ENCODE results near the gene WASF1.
"Not testable (repeated sequence)": the region's sequence is repeated elsewhere in the genome, so short reads cannot be mapped to it uniquely, and the experiment has no call there.

WASF1 gene

DNA sequence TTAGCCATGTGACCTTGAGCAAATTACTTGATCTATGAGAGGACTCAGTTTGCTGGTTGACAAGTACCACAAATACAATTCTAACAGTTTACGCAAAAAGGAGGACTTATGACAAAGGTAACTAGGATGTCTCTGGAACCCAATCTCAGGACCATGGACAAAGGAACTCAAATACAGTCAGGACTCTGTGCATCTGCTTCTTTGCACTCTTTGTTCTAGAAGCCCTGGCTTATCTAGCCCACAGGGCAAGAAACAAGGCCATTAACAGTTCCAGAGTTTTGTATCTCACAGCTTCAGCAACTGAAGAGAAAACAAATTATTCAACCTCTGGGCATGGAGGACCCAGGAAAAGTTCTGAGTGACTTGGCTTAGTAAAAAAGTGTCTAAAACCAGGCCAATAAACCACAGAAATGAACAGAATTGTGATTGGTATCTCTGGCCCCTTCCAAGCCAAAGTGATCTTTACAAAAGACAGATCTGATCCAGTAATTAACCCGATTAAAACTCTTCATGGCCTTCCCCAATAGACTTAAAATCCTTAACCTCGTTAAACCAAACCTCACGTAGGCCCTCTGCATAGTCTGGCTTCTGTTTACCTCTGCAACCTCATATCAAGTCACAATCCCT lies 5.9 kb downstream of the WASF1 start:
- no peak for DNase-seq (ENCODE audit: low spot score)

DNA sequence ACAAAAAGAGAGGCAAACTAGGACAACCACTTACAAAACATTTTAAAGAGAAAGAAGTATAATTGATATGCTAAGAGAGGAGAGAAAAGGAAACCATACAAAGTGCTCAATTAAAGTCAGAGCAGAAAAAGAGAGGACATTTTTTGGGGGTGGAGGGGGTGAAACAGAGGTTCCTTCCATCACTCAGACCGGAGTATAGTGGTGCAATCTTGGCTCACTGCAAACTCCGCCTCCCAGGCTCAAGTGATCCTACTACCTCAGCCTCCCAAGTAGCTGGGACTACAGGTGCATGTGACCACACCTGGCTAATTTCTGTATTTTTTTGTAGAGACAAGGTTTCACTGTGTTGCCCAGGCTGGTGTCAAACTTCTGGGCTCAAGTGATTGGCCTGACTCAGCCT lies 9.4 kb downstream of the WASF1 start:
- no peak for DNase-seq (ENCODE audit: low spot score)

DNA sequence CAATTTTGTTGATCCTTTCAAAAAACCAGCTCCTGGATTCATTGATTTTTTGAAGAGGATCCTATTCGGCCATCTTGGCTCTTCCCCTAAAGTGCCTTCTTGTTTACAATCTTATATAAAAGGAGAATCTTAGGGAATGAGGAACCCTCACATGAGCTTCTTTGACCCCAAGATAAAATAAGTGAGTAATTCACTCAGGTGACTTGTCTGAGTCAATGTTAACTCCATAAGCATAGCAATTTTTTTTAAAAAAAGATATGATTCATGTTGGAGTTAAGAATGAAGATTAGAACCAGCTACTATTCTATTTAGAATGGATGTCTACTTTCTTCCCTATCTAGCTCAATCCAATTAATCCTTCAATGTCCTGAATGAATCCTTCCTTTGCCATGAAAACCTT lies 21.0 kb downstream of the WASF1 start:
- no peak for DNase-seq (ENCODE audit: low spot score)

DNA sequence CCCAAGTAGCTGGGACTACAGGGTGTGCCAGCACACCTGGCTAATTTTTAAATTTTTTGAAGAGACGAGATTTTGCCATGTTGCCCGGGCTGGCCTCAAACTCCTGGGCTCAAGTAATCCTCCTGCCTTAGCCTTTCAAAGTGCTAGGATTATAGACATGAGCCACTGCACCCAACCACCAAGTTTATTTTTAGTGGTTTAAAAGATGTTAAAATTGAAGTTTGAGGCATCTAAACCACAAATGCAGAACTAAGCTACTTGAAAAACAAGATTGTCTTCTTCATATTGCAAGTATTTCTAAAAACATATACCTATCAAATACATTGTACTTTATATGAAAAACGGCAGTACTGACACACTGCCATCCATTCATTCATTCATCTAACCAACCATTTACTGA lies 31.6 kb downstream of the WASF1 start:
- DNase-seq (ENCODE audit: low spot score): no peak

DNA sequence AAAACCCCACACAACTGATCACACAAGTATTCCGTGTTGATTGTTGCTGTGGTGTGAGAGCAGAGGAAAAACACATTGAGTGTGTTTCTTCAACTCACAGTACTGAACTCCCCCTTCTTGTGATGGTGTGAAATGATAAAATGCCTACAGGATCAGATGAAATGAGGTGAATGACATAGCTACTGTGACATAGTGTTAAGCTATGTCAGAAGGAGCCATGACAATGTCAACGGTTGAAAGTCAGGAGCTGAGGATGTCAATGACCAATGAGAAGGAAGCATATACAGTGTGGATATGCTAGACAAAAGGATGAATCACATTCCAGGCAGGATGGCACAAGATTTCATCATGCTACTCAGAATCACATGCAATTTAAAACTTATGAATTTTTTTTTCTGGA lies 38.8 kb downstream of the WASF1 start:
- DNase-seq (ENCODE audit: low spot score): peak; percentile 31

DNA sequence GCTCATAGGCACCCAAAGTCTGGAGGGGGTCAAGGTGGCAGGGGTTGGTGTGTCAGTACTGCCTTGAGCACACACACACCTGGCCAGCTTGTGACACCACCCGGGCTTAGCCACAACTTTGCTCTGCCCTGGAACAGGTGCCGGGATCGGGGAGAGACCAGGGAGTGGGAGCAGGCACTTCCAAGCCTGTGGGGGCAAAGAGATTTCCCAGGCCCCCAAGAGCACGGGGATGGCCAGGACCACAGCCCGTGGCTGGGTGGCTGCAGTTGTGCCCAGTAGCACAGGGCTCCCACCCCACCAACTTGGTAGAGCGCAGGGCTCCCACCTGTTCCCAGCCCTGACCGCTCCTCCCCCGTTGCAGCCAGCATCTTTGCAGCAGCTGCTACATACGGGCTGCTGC lies 40.4 kb downstream of the WASF1 start:
- no peak for DNase-seq (ENCODE audit: low spot score)

DNA sequence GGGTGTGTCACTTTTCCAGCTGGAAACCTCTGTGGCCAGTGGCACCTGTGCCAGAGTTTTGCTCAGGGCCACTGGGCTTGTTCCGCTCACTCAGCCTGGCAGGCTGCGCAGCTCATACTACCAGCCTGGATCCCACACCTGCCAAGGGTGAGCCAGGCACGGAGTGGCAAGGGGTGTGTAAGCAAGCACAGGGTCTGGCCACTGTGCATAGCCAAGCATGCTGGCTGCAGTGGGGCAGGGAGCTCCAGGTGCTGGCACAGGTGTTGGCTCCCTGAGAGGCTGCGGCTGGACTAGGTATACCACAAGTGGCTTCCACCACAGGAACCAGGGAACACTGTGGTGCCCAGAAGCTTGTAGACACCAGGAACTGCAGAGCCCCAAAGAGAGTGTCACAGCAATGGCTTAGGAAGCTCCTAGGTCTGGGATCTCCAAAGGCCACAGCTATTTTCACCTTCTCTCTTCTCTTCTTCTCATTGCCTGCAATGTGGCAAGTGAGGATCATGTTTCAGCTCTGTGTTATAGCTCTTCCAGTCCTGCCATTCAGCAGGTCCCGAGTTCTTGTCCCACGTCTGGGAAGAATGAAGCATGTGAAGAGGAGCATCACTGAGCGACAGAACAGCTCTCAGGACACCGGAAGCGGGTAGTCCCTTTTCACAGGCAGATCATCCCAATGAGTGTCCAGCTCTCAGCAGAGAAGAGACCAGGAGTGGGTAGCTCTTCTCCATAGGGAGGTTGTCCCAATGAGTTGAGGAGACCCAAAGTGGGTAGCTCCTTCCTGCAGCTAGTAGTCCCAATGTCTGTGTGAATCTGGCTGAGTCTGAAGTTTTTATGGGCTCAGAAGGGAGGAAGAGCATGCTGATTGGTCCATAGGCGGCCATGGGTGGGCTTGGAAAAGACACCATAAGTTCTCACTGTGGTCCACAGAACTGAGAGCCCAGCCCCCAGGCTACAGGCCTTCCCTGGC lies 41.3 kb downstream of the WASF1 start:
- no peak for DNase-seq (ENCODE audit: low spot score)

DNA sequence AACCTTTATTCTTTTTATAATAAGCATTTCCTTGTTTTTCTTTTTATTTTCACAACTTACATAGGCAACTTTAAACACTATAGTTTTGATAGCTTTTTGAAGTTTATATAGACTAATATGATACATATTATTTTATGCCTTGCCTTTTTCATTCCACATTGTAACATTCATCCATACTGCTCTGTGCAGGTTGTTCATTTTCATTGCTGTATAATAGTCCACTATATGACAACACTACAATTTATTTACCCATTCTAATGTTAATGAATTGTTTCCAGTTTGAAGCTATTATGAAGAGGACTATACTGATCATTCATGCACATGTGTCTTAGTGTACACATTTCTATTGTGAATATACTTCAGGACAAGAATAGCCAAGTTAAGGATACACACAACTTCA lies 49.1 kb downstream of the WASF1 start:
- DNase-seq (ENCODE audit: low spot score): no peak

DNA sequence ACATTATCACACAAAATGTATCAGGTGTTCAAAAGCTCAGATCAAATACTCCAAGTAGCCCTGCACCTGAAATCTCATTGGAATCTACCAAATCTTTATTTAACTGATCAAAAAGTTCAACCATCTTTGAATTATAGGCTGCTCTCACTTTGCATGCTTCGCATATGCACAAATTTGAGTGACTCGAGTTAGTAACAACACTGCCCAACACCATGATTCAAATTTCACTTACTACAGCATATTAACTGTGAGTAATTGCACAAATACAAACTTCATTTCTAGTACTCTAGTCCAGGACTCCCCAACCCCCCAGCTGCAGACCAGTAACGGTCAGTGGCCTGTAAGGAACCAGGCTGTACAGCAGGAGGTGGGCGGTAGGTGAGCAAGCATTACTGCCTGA lies 51.1 kb downstream of the WASF1 start:
- no peak for DNase-seq (ENCODE audit: low spot score)

DNA sequence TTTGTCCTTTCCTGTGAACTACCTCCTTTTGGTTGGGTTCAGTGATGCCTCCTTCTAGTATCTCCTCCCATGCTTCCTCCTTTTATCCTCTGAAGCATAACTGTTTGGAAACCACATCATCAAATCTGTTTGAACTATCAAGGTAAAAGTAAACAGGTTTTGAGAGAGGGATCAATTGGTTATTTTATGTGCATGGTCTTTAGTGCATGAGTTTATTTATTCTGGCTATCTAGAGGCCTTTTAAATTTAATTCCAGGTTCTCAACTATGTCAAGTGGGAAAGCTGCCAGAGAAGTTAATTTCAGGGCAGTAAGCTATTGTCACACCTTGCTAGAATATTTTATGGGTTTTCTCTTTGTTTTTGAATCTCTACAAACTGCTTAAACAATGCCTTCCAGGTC lies 54.1 kb downstream of the WASF1 start:
- no peak for DNase-seq (ENCODE audit: low spot score)

DNA sequence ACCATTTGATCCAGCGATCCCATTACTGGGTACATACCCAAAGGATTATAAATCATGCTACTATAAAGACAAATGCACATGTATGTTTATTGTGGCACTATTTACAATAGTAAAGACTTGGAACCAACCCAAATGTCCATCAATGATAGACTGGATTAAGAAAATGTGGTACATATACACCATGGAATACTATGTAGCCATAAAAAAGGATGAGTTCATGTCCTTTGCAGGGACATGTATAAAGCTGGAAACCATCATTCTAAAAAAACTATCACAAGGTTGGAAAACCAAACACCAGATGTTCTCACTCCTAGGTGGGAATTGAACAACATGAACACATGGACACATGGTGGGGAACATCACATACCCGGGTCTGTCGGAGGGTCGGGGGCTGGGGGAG lies 57.8 kb downstream of the WASF1 start:
- DNase-seq (ENCODE audit: low spot score): not testable (repeated sequence)

DNA sequence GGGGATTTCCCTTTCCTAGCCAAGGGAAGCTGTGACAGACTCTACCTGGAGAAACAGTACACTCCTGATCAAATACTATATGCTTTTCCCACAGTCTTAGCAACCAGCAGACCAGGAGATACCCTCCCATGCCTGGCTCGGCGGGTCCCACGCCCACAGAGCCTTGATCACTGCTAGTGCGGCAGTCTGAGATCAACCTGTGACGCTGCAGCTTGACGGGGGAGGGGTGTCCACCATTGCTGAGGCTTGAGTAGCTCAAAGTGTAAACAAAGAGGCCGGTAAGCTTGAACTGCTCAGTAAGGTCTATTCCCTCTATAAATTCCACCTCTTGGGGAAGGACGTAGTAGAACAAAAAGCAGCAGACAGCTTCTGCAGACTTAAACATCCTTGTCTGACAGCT lies 63.2 kb downstream of the WASF1 start:
- no peak for DNase-seq (ENCODE audit: low spot score)

DNA sequence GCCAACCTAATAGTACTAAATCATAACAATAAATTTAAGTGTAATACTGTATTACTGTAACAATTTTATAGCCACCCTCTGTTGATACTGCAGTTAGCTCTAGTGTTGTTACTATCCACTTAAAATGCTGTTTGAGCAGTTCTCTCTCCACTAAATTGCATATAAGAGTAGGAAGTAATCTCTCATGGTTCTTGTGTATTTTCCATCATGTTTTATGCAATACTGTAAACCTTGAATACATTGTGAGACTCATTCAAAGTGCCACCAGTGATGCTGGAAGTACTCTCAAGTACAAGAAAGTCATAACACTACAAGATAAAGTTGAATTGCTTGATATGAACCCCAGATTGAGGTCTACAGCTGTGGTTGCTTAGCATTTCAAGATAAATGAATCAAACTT lies 65.5 kb downstream of the WASF1 start:
- no peak for DNase-seq (ENCODE audit: low spot score)

DNA sequence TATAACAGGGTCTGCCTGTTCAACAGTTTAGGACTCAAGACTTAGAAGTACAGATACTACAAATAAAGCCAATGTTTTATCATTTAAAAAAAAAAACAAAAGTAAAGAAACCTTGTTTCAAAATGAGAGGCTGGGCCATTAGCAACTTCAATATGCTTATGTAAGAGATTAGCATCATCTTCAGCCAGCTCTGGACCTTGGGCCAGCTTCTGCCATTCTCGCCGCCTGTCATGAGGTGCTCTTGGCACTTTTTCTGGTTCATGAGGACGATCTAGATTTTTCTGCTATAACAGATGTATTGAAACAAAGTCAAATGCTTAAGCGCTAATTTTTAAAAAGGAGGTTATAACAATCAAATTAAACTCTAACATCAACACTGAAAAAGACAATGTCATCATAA lies 74.2 kb downstream of the WASF1 start:
- DNase-seq (ENCODE audit: low spot score): no peak

DNA sequence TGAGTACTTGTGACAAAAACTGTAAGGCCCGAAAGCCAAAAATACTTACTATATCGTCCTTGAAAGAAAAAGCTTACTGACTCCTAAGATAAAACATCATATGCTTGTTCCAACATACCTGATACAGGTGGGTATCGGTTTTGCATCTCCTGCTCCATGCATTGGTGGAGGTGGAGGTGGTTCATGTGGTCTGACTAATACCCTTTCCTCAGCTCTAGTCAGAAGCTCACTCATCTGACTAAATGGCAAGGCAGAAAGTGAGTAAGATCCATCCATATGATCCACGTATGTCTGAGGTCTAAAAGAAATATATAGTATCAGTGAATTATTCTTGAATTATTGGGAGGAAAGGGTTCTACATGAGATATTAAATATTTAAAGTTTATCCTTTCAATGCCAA lies 76.2 kb downstream of the WASF1 start:
- no peak for DNase-seq (ENCODE audit: low spot score)

DNA sequence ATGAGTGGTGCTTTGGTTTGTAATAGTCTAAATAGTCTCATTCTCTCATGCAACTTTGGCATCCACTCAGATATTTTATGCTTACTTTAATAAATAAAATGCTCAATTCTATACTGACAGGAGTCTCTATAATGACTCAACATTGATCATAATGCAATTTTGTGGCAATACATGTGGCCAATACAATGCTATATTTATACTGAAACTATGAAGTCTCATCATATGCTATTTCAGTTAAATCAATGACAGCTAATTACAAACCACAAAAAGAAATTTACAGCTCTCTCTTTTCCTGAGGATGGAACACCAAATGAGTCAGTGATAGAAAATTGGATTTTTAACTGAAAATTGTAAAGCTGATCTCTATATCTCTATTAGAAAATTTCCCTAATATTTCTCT lies 77.1 kb downstream of the WASF1 start:
- DNase-seq (ENCODE audit: low spot score): no peak

DNA sequence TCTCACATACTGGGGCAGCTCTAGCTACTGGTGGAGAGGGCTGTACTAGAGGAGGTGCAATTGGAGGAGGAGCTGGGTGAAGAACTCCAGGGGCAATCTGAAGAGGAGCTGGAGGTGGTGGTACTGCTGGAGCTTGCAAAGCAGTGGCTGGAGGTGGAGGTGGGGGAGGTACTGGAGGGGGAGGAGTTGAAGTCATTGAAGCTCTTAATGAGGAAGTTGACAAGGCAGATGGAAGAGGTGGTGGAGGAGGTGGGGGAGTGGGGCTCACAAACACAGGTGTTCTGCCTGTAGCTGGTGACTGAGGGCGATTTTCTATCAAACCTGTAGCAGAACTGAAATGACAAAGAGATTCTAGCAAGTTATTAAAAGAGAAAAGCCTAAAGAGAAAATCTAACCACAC lies 77.6 kb downstream of the WASF1 start:
- DNase-seq (ENCODE audit: low spot score): no peak

DNA sequence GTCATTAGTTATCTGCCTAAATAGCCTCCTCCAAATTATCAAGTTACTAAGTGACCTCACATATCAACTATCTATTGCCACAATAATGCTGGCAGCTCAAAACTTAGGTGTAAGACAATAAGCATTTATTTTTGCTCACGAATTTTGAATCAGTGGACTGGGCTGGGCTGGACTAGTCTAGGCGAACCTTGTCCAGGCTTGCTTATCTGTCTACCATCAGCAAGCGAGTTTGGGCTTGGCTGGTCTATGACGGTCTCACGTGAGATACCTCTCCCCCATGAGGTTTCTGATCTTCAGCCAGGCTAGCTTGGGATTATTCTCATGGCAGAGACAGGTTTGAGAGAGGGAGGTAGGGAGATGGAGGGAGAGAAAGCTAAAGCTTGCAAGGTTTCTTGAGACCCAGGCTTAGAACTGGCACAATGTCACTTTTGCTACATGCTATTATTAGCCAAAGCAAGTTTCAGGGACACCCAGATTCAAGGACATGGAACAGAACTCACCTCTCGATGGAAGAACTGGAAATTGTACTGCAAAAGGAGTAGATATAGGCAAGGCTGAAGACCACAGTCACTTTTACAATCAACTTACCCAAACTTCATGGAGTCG lies 80.9 kb downstream of the WASF1 start:
- no peak for DNase-seq (ENCODE audit: low spot score)

DNA sequence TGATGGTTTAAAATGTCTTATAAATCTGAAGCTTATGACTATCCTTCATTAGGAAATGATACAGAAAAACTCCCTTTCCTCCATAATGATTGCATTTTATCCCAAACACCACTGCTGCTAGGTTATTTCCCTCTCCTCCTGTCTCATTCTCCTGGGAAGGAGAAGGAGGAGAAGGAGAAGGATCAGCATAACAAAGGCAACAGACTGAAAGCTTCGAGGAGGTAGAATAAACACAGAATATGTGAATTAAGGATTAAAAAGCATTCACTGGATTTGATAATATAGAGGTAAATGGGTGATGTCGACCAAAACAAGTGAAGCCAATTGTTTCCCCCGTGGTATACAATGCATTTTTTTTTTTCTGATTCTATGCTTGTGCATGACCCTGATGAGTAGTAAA lies 82.0 kb downstream of the WASF1 start:
- DNase-seq (ENCODE audit: low spot score): no peak

DNA sequence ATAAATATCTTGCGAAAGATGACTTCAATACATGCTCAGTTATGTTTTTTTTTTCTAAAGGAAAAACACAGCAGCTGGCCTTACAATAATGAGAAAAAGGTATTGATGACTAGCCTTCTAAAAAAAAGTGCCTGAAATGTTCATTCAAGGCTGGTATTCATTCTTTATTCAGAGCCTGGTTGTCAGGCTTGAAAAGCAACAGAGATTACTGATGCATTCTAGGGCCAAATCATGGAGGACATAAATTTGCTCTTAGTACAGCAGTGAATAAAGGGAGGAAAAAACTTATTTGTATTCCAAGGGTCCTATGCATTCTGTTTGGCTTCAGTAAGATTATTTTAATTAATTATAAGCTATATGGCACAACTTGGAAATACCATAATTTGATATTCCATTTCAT lies 83.5 kb downstream of the WASF1 start:
- no peak for DNase-seq (ENCODE audit: low spot score)

DNA sequence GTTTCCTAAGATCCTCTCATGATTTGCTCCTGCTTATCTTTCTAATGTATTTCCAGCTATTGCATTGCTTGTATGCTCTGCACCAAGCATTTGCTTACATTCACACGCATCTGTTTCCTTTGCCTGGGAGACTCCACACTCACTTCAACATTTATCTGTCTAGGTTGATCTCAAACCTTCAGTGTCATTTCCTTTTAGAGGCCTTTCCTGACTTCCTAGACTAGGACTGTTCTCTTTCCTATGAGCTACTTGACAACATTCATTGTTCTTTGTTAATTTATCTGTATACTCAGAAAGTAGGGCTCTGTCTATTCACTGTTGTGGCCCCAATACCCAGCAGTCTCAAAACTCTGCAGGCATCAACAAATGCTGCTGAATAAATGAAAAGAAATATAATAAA lies 84.4 kb downstream of the WASF1 start:
- DNase-seq (ENCODE audit: low spot score): peak; percentile 48

DNA sequence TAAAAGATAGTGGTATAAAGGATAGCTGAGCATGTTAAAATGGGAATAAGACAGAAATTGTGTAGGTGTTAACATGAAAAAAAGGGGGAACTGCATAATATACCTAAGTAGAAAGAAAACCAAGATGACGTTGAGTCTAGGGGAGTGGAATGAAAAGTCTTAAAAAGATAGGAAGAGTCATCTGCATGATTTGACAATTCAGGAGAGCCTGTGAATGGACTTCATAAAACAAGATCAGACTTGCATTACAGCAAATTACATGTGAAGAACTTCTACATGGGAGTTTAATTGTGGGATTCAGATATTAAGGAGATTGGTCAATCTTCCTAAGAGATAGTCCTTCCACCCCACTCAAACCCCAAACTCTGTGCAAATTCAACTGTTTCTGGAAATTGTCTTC lies 85.5 kb downstream of the WASF1 start:
- no peak for DNase-seq (ENCODE audit: low spot score)

DNA sequence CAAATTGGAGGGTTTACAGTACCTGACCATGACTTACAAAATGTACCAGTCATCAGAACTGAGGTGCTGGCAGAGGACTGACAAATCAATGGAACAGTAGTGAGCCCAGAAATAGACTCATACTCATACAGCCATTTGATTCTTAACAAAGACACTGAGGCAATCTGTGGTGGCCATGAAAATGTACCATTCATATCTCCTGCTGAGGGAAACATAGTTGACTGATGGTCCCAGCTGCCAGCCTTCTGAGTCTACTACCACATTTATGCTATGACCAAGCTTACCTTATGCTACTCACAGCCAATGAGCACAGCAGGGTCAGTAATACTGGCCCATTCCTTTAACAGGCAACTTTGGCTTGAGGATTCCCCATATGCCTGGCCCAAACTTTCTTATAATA lies 88.6 kb downstream of the WASF1 start:
- DNase-seq (ENCODE audit: low spot score): no peak
